K562 (cell line): ENCODE measurements around the gene ABHD8. TPM values are rescaled to one million over a fixed set of nuclear protein-coding genes. Genes with fewer than 3 reads are reported as not detected.
A peak's percentile ranks its signal among the peaks of the same experiment; 100 is the strongest.

Experiments used
- CCNT2 ChIP-seq: IDR thresholded peaks from 2 replicates; pipeline ENCODE4 v1.6.1; 2011; ENCODE audit warnings: borderline replicate concordance, low read depth, mild to moderate bottlenecking, moderate library complexity, mixed read lengths, low read length; ENCODE audit not compliant: insufficient read length; ENCODE audit errors: extremely low read depth
- CREB3 ChIP-seq: fragments of 450-650 bp; conservative IDR thresholded peaks from 2 replicates; pipeline ENCODE4 v1.6.1; 2016; ENCODE audit warnings: missing genetic modification characterization, low read depth, mild to moderate bottlenecking, missing compliant biosample characterization, moderate library complexity
- ESRRA ChIP-seq: fragments of 450-650 bp; IDR thresholded peaks from 2 replicates; pipeline ENCODE4 v1.6.1; 2014; ENCODE audit warnings: low read depth, mild to moderate bottlenecking, moderate library complexity, borderline replicate concordance
- PHTF2 ChIP-seq: fragments of 250-450 bp; sonication (Bioruptor Pico); IDR thresholded peaks from 2 replicates; pipeline ENCODE4 v1.5.0; 2021; ENCODE audit warnings: mild to moderate bottlenecking
- POLR2AphosphoS5 ChIP-seq: IDR thresholded peaks from 2 replicates; pipeline ENCODE4 v1.6.1; 2011; ENCODE audit warnings: mild to moderate bottlenecking, low read depth, low read length, moderate library complexity; ENCODE audit not compliant: control insufficient read depth, insufficient read depth
- PPARD ChIP-seq: fragments of 250-450 bp; sonication (Bioruptor Pico); IDR thresholded peaks from 2 replicates; pipeline ENCODE4 v1.8.0; 2022; ENCODE audit warnings: inconsistent platforms, mild to moderate bottlenecking, moderate library complexity
- RB1 ChIP-seq: fragments of 450-650 bp; IDR thresholded peaks from 2 replicates; pipeline ENCODE4 v1.6.1; 2017; ENCODE audit warnings: low read depth, mild to moderate bottlenecking
- RBBP5 ChIP-seq: fragments of 200-600 bp; sonication (generic); IDR thresholded peaks from 2 replicates; pipeline ENCODE4 v1.6.1; 2012; ENCODE audit warnings: borderline replicate concordance, mild to moderate bottlenecking, low read length, control low read depth, inconsistent platforms; ENCODE audit not compliant: insufficient read depth, poor library complexity, severe bottlenecking
- RBM14 ChIP-seq: fragments of 200-400 bp; formaldehyde crosslinking; IDR thresholded peaks from 2 replicates; pipeline ENCODE4 v1.6.1; 2018; ENCODE audit warnings: low read depth, mild to moderate bottlenecking, low read length, moderate library complexity, borderline replicate concordance; ENCODE audit not compliant: insufficient read depth
- SMARCA5 ChIP-seq: fragments of 450-650 bp; IDR thresholded peaks from 2 replicates; pipeline ENCODE4 v1.6.1; 2016
- ZNF12 ChIP-seq: sonication (generic); formaldehyde crosslinking; IDR thresholded peaks from 2 replicates; pipeline ENCODE4 v1.4.0; 2020; ENCODE audit warnings: mild to moderate bottlenecking, missing genetic modification reagents
- ZNF197 ChIP-seq: fragments of 200-800 bp; sonication (Bioruptor generic); IDR thresholded peaks from 2 replicates; pipeline ENCODE4 v1.6.1; 2016; ENCODE audit warnings: low read depth, missing genetic modification characterization, missing compliant biosample characterization
- ZNF224 ChIP-seq: sonication (generic); formaldehyde crosslinking; IDR thresholded peaks from 2 replicates; pipeline ENCODE4 v1.8.0; 2022; ENCODE audit warnings: mild to moderate bottlenecking, missing genetic modification reagents
- ZNF407 ChIP-seq: fragments of 450-650 bp; IDR thresholded peaks from 2 replicates; pipeline ENCODE4 v1.6.1; 2016; ENCODE audit warnings: low read depth
- ZNF76 ChIP-seq: fragments of 250-450 bp; sonication (Bioruptor Pico); IDR thresholded peaks from 2 replicates; pipeline ENCODE4 v1.4.0; 2020; ENCODE audit warnings: mild to moderate bottlenecking, moderate library complexity, borderline replicate concordance
- polyA plus RNA-seq, 8 experiments: library from polyadenylated mRNA; depleted of rRNA in 4 of 8; stranded (reverse) in 5 of 8; unstranded in 3 of 8; fragments of >200 nt; fragmentation: Nextera tagmentation in 2 of 8; fragmentation: Illumina TruSeq in 1 of 8; extraction: Ambion mirVana in 2 of 8; extraction: Trizol in 1 of 8; gene quantifications; 2 replicates each; pipeline versions ENCODE4 v1.2.1 to v1.2.3, GENCODE V29; 2011 to 2014; ENCODE audit warnings: inconsistent platforms in 1 of 8, missing spikeins in 1 of 8
- total RNA-seq, 7 experiments: library from RNA; depleted of rRNA in 6 of 7; stranded (reverse); fragments of >200 nt in 6 of 7; fragmentation: Illumina TruSeq in 2 of 7; extraction: Trizol in 2 of 7; gene quantifications; 2 replicates each; pipeline versions ENCODE4 v1.2.1 to v1.2.3, GENCODE V29; 2011 to 2021; ENCODE audit warnings: low replicate concordance in 1 of 7
- TF ChIP-seq, protein P1 (sequence below), 2 experiments: IDR thresholded peaks; 2 replicates each; pipeline ENCODE4 v1.6.1; 2011; ENCODE audit warnings: borderline replicate concordance in 1 of 2, control low read depth in 1 of 2, low read depth in 1 of 2, low read length in 1 of 2, mild to moderate bottlenecking in 1 of 2, mixed read lengths in 1 of 2, moderate library complexity in 1 of 2; ENCODE audit not compliant: insufficient read depth in 1 of 2, insufficient read length in 1 of 2, poor library complexity in 1 of 2, severe bottlenecking in 1 of 2; ENCODE audit errors: extremely low read depth in 1 of 2

Gene ABHD8
- total and polyA plus RNA-seq, 9 of the 15 experiments (the other 6 are each of a cell fraction or from before 2014, with no cell fraction given): 0.04 to 6.6 (median 2.0) TPM; not detected in 1

DNA sequence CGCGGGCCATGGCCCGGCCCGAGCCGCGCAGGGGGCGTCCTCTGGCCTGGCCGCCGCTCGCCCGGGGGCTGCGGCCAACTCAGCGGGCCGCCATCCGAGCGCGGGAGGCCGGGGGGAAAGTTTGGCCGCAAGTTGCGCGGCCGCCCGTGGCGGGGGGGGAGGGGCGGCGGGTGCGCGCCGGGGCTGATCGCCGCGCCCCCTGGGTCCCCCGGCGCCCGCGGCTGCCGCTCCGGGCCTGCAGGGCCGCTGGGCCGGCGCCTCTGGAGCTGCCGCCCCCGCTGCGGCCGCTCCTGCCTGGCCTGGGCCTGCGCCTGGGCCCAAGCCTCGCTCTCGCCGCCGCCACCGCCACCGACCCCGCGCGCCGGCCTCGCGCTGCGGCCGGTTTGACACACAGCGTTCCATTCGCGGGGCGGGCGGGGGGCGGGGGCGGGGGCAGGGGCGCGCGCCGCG is 57.7 kb downstream of the ABHD8 start, which contains the start of gene NR2F6 (continued):
- no peak for TF ChIP-seq PHTF2 (CRISPR knock-in tag)
- no peak for TF ChIP-seq CREB3 (tag)
- TF ChIP-seq ZNF407: no peak
- TF ChIP-seq CCNT2: peak; percentile 32
- TF ChIP-seq ZNF224 (CRISPR knock-in tag): no peak
- peak; percentile 55; the same call in 1 of the 2 replicates for TF ChIP-seq POLR2AphosphoS5
- peak; percentile 34; the same call in 1 of the 2 replicates for TF ChIP-seq RB1
- TF ChIP-seq, protein P1, sequence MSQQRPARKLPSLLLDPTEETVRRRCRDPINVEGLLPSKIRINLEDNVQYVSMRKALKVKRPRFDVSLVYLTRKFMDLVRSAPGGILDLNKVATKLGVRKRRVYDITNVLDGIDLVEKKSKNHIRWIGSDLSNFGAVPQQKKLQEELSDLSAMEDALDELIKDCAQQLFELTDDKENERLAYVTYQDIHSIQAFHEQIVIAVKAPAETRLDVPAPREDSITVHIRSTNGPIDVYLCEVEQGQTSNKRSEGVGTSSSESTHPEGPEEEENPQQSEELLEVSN (IDR thresholded peaks at IDR 0.05; ENCODE audit: borderline replicate concordance in 1 of 2, extremely low read depth in 1 of 2, insufficient read depth in 1 of 2, insufficient read length in 1 of 2, low read depth in 1 of 2, low read length in 1 of 2, poor library complexity in 1 of 2, severe bottlenecking in 1 of 2): peak in 1 of 2 experiments; percentile 53
- peak; percentile 29 for TF ChIP-seq RBBP5
- TF ChIP-seq RBM14: no peak
- TF ChIP-seq ZNF12 (CRISPR knock-in tag): no peak
- no peak for TF ChIP-seq ZNF76 (CRISPR knock-in tag)
- TF ChIP-seq SMARCA5: no peak
- TF ChIP-seq PPARD (CRISPR knock-in tag): no peak
- no peak for TF ChIP-seq ESRRA
- 0 out of 2 replicates have a peak, but pooled peaks have one; percentile 56 for TF ChIP-seq ZNF197
